ENCODE measurements around the gene SOX21. TPM values are rescaled to one million over a fixed set of nuclear protein-coding genes. Genes with fewer than 3 reads are reported as not detected.

Gene SOX21
- polyA plus RNA-seq, 3 donors = 0.15 to 0.28 (median 0.27) TPM

GRCh38 chr13:94710881-94711560 is 1.3 kb downstream of the SOX21 start:
- no peak for DNase-seq (ENCODE audit: extremely low read depth in 1 of 11, low read depth in 9 of 11, low spot score in 4 of 11)

GRCh38 chr13:94710065-94710781 is 2.1 kb downstream of the SOX21 start:
- no peak for DNase-seq (ENCODE audit: extremely low read depth in 1 of 11, low read depth in 9 of 11, low spot score in 4 of 11)

- DNase-seq (ENCODE audit: extremely low read depth in 1 of 11, low read depth in 9 of 11, low spot score in 4 of 11) = no peak
These were observed 3.1 kb downstream of the SOX21 start for GRCh38 chr13:94709001-94709834.

GRCh38 chr13:94708031-94708859 is 4.1 kb downstream of the SOX21 start:
- DNase-seq (ENCODE audit: extremely low read depth in 1 of 11, low read depth in 9 of 11, low spot score in 4 of 11) = no peak

GRCh38 chr13:94707400-94708021 is 4.8 kb downstream of the SOX21 start:
- no peak for DNase-seq (ENCODE audit: extremely low read depth in 1 of 11, low read depth in 9 of 11, low spot score in 4 of 11)

GRCh38 chr13:94706843-94707399 is 5.4 kb downstream of the SOX21 start:
- DNase-seq (ENCODE audit: extremely low read depth in 1 of 11, low read depth in 9 of 11, low spot score in 4 of 11) = no peak

- DNase-seq (ENCODE audit: extremely low read depth in 1 of 11, low read depth in 9 of 11, low spot score in 4 of 11) = no peak
These were observed 6.1 kb downstream of the SOX21 start for GRCh38 chr13:94706101-94706842.

GRCh38 chr13:94705081-94706030 is 7.0 kb downstream of the SOX21 start:
- DNase-seq (ENCODE audit: extremely low read depth in 1 of 11, low read depth in 9 of 11, low spot score in 4 of 11) = no peak

- DNase-seq (ENCODE audit: extremely low read depth in 1 of 11, low read depth in 9 of 11, low spot score in 4 of 11) = no peak
These were observed 7.8 kb downstream of the SOX21 start for GRCh38 chr13:94704377-94705080.

- no peak for DNase-seq (ENCODE audit: extremely low read depth in 1 of 11, low read depth in 9 of 11, low spot score in 4 of 11)
These were observed 8.5 kb downstream of the SOX21 start for GRCh38 chr13:94703721-94704314.

- DNase-seq (ENCODE audit: extremely low read depth in 1 of 11, low read depth in 9 of 11, low spot score in 4 of 11) = no peak
These were observed 9.1 kb downstream of the SOX21 start for GRCh38 chr13:94703271-94703670.

GRCh38 chr13:94702181-94703041 is 9.9 kb downstream of the SOX21 start:
- no peak for DNase-seq (ENCODE audit: extremely low read depth in 1 of 11, low read depth in 9 of 11, low spot score in 4 of 11)

GRCh38 chr13:94701313-94702180 is 10.8 kb downstream of the SOX21 start:
- DNase-seq (ENCODE audit: extremely low read depth in 1 of 11, low read depth in 9 of 11, low spot score in 4 of 11) = no peak

- DNase-seq (ENCODE audit: extremely low read depth in 1 of 11, low read depth in 9 of 11, low spot score in 4 of 11) = no peak
These were observed 11.8 kb downstream of the SOX21 start for GRCh38 chr13:94700536-94700935.
